ENCODE measurements around the gene MINDY4.

Gene MINDY4

DNA sequence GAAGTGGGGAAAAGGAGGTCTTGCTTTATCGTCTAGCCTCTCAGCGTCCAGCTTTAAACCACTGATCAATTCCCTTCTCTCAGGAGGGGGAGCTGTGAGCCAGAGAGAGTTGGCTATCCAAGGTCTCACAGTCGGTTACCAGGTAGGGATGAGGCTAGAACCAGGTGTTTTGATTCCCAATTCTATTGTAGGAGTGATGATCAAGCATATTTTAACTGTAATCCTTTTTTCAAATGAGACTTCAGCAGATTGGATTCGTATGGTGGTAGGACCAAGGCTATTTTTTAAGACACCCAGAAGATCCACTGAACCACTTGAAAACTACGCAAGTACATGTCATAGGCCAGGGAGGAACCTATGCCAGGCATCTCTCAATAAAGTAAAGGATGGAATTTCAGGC, 8.4 kb downstream of the MINDY4 start:
- no peak for DNase-seq (ENCODE audit: extremely low read depth, low read depth)
- H3K4me3 ChIP-seq (replicated peaks; ENCODE audit: low read depth, low read length) = no peak overlapping the region
- TF ChIP-seq, protein P1, sequence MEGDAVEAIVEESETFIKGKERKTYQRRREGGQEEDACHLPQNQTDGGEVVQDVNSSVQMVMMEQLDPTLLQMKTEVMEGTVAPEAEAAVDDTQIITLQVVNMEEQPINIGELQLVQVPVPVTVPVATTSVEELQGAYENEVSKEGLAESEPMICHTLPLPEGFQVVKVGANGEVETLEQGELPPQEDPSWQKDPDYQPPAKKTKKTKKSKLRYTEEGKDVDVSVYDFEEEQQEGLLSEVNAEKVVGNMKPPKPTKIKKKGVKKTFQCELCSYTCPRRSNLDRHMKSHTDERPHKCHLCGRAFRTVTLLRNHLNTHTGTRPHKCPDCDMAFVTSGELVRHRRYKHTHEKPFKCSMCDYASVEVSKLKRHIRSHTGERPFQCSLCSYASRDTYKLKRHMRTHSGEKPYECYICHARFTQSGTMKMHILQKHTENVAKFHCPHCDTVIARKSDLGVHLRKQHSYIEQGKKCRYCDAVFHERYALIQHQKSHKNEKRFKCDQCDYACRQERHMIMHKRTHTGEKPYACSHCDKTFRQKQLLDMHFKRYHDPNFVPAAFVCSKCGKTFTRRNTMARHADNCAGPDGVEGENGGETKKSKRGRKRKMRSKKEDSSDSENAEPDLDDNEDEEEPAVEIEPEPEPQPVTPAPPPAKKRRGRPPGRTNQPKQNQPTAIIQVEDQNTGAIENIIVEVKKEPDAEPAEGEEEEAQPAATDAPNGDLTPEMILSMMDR (IDR thresholded peaks at IDR 0.05; ENCODE audit: low read depth, low read length, missing control alignments) = no peak

DNA sequence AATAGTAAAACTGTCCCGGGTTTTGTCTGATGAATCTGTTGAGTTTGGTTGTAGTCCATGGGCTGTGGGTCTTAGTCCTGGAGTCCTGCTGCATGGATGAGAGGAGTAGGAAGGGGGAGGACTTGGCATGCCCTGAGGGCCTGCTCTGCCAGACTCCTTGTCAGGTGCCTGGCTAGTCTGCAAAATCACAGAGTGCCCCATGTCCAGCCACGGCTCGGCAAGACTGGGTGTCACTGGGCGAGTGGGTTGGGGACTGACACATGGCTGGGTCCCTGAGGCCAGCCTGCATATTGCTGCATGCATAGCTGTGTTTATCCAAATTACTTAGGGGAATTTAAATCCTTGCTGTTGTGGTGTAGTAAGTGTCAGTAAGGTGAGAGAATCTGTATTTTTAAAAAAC, 9.7 kb downstream of the MINDY4 start:
- H3K4me3 ChIP-seq (replicated peaks; ENCODE audit: low read depth, low read length) = no peak overlapping the region
- TF ChIP-seq, protein P1 (IDR thresholded peaks at IDR 0.05; ENCODE audit: low read depth, low read length, missing control alignments) = no peak
- no peak for DNase-seq (ENCODE audit: extremely low read depth, low read depth)

DNA sequence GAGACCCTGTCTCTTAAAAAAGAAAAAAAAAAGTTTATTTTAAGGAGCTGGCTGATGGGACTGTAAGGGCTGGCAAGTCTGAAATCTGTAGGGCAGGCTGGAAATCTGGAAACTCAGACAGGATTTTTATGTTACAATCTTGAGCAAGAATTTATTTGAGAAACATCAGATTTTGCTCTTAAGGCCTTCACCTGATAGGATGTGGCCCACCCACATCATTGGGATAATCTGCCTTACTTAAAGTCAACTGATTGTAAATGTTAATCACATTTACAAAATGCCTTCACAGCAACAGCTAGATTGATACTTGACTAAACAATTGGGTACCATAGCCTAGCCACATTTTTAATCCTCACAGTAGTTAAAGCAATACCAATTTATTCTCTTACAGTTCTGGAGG, 11.5 kb downstream of the MINDY4 start:
- no peak for DNase-seq (ENCODE audit: extremely low read depth, low read depth)
- no peak overlapping the region for H3K4me3 ChIP-seq (replicated peaks; ENCODE audit: low read depth, low read length)
- TF ChIP-seq, protein P1 (IDR thresholded peaks at IDR 0.05; ENCODE audit: low read depth, low read length, missing control alignments) = no peak

DNA sequence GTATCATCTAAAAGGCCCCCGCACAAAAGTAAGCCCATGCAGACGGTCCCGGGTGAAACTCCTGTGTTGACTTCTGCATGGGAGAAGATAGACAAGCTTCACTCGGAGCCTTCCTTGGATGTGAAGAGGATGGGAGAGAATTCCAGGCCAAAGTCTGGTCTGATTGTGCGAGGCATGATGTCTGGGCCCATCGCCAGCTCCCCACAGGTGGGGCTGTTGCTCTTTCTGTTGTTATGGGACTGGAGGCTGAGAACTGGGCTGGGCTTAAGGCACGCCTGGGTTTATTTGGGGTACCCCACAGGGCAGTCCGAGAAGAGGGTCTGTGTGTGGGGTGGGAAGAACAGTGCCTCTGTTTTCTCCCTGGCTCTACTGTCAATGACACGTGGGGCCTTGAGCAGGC, 14.6 kb downstream of the MINDY4 start:
- TF ChIP-seq, protein P1 (IDR thresholded peaks at IDR 0.05; ENCODE audit: low read depth, low read length, missing control alignments) = no peak
- no peak for DNase-seq (ENCODE audit: extremely low read depth, low read depth)

DNA sequence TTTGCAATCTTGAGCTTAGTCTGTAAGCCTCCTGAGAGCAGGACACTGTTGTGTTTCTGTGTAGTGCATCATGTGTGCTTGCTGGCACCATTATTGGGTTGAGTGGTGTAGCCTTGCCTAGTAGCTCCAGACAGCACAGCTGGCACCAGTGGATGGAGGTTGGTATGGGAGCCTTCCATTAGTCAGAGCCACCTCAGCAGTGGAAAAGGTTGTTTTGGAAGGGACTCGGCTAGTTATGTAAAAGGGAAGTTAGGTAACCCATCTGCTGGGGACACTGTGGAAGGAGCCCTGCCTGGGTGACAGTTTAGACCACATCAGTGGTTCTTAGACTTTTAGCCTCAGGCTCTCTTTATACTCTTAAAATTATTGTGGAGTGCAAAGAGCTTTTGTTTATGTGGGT, 16.3 kb downstream of the MINDY4 start:
- no peak for DNase-seq (ENCODE audit: extremely low read depth, low read depth)
- TF ChIP-seq, protein P1 (IDR thresholded peaks at IDR 0.05; ENCODE audit: low read depth, low read length, missing control alignments) = no peak
- H3K4me3 ChIP-seq (replicated peaks; ENCODE audit: low read depth, low read length) = no peak overlapping the region

More for the DNA sequence above, 14.6 kb downstream of the MINDY4 start:
- no peak overlapping the region for H3K4me3 ChIP-seq (replicated peaks; ENCODE audit: low read depth, low read length)

DNA sequence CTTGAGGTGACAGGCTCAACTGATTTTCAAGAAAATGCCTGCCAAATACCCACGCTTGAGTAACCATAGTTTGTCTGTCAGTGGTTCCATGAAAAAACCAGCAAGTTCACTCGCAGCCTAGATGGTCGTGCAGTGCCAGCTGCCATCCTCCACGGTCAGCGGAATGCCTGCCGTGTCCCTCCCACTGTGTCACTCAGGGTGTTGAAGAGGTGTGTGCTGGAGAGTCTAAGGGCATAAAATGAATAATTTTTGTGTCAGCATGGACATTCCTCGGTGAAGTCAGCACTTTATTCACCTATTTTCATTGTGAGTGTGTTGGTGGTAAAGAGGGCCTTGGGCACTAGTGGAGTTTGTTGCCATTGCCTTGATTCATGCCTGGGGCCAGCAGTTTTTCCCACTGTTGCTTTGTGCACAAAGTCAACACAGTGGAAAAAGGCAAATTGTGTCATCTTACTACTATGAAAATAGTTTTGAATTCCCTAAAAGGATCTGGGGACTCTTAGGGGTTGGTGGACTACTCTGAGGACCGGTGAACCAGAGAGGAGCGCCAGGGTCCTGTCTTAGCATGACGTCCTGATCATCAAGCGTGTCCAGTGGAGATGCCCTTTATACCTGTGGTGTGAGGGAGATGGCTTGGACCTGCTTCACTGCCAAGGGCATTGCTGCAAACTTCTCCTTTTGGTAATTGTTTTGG, 17.6 kb downstream of the MINDY4 start:
- no peak overlapping the region for H3K4me3 ChIP-seq (replicated peaks; ENCODE audit: low read depth, low read length)
- DNase-seq (ENCODE audit: extremely low read depth, low read depth) = no peak
- TF ChIP-seq, protein P1 (IDR thresholded peaks at IDR 0.05; ENCODE audit: low read depth, low read length, missing control alignments) = no peak

DNA sequence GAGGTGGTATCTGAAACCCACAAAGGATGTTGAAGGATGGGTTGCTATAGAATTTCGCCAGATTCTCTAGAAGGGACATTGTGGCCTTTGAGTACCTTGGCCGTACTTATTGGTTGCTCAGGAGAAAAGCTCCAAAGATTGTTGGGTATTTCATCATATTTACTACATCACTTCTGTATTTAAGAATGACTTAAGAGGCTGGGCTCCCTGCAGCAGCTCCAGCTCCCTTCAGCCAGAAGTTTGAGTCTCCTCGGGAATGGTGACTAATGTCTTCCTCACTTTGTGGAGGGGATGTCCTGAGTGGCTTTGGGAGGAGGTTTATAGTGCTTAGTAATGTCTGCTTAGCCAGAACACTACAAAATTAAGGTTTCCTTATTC, 18.1 kb downstream of the MINDY4 start:
- DNase-seq (ENCODE audit: extremely low read depth, low read depth) = no peak
- H3K4me3 ChIP-seq (replicated peaks; ENCODE audit: low read depth, low read length) = no peak overlapping the region
- TF ChIP-seq, protein P1 (IDR thresholded peaks at IDR 0.05; ENCODE audit: low read depth, low read length, missing control alignments) = no peak

Measured in HFF-Myc (cell line).